Subcutaneous adipose tissue (tissue), 4 donors: ENCODE measurements around the gene ZNF787. TPM values are rescaled to one million over a fixed set of nuclear protein-coding genes. Genes with fewer than 3 reads are reported as not detected.

Experiments used
- small RNA-seq: library from RNA; depleted of rRNA; stranded (forward); fragments of <200 nt; gene quantifications from one replicate; pipeline ENCODE3, GENCODE V24; 2016
- total RNA-seq, 4 donors: library from RNA; depleted of rRNA; stranded (reverse); fragments of >200 nt; gene quantifications; one replicate each; pipeline ENCODE4 v1.1.0, GENCODE V29; 2016
- TF ChIP-seq, protein P1 (sequence below): fragments of 450-650 bp; IDR thresholded peaks from one replicate; pipeline ENCODE4 v1.5.1; 2016; ENCODE audit warnings: low read depth, mild to moderate bottlenecking, control low read depth, antibody characterized with exemption, moderate library complexity

Gene ZNF787
- total RNA-seq, 4 donors from 2014 or later, result 3.6 to 11.7 (median 5.7) TPM

- TF ChIP-seq, protein P1, sequence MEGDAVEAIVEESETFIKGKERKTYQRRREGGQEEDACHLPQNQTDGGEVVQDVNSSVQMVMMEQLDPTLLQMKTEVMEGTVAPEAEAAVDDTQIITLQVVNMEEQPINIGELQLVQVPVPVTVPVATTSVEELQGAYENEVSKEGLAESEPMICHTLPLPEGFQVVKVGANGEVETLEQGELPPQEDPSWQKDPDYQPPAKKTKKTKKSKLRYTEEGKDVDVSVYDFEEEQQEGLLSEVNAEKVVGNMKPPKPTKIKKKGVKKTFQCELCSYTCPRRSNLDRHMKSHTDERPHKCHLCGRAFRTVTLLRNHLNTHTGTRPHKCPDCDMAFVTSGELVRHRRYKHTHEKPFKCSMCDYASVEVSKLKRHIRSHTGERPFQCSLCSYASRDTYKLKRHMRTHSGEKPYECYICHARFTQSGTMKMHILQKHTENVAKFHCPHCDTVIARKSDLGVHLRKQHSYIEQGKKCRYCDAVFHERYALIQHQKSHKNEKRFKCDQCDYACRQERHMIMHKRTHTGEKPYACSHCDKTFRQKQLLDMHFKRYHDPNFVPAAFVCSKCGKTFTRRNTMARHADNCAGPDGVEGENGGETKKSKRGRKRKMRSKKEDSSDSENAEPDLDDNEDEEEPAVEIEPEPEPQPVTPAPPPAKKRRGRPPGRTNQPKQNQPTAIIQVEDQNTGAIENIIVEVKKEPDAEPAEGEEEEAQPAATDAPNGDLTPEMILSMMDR, result no peak
Measured at GRCh38 chr19:56079609-56080008, 41.5 kb downstream of the ZNF787 start.

DNA sequence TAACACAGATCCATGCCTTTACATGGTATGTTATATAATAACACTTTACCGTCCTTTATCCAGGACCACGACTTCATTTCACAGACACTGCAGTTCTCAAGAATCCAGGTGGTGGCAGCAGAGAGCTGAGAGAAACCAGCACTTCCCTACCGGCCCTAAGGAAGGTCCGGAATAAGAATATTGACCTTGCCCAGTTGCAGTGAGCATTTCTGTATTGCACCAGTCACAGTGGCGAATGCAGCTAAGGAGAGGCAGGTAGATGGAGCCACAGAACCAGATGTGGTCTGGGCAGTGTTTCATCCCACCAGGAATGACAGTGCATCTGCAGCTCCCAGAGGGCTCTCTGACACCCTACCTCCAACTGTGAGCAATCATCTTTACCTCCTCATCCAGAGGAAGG lies 44.6 kb downstream of the ZNF787 start:
- TF ChIP-seq, protein P1, result no peak

- TF ChIP-seq, protein P1, result no peak
Measured at GRCh38 chr19:56071151-56071550, 49.9 kb downstream of the ZNF787 start.

DNA sequence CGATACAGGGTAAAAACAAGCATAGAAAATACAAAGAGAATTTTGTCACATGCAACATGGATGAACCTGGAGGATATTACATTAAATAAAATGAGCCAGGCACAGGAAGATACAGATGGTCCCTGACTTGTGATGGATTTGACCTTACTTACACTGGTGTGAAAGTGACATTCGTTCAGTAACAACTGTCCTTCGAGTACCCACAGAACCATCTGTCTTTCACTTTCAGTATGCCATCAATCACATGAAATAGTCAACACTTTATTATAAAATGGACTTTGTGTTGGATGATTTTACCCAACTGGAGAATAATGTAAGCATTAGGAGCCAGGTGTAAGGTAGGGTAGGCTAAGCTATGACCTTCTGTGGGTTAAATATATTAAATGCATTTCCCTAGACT lies 51.5 kb downstream of the ZNF787 start:
- TF ChIP-seq, protein P1, result no peak

- TF ChIP-seq, protein P1, result no peak
Measured at GRCh38 chr19:56066152-56067023, 54.7 kb downstream of the ZNF787 start.

DNA sequence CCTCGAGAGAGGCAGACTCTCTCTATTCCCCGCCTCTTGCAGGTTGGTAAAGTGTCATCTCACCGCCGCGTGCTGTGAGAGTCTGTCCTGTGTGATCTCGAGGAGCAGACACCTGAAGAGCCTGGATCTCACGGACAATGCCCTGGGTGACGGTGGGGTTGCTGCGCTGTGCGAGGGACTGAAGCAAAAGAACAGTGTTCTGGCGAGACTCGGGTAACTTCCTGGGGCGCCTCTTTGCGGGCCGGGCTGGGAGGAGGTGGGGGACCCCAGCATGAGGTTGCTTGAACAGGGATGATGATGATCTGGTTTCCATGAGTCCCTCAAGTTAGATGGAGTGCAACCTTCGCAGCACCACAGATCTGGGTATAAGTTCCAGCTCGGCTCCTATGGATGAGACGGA lies 67.5 kb downstream of the ZNF787 start:
- TF ChIP-seq, protein P1, result no peak

Small RNA genes lying within 50 kb of the gene (small RNA-seq; reads per million reads assigned to genes)
- gene AC024580.2 (not detected), gene RF00019 (0.49 reads per million)

Other genes with a start within 250 kb of the ZNF787 start
- not detected for gene NLRP13, start 189.0 kb downstream of the ZNF787 start, total RNA-seq
- gene NLRP8, start 173.5 kb downstream of the ZNF787 start, total RNA-seq, result not detected
- not detected for gene NLRP5, start 134.5 kb downstream of the ZNF787 start, total RNA-seq
- gene ZNF444, start 20.0 kb upstream of the ZNF787 start, total RNA-seq, result 10 to 100 TPM in 2 of 4 donors, 1 to 10 TPM in 2; 5.4 to 35.6 (median 11.3) TPM
- not detected for gene GALP, start 54.7 kb upstream of the ZNF787 start, total RNA-seq
- gene ZSCAN5B, start 76.5 kb upstream of the ZNF787 start, total RNA-seq, result not detected
- gene ZSCAN5C, start 81.0 kb upstream of the ZNF787 start, total RNA-seq, result not detected
- 1 to 10 TPM in 1 of 4 donors, not detected in 3; 2.3 TPM for gene EDDM13, start 151.5 kb upstream of the ZNF787 start, total RNA-seq
- gene ZSCAN5A, start 193.5 kb upstream of the ZNF787 start, total RNA-seq, result 1 to 10 TPM; 5.9 to 10.0 (median 7.0) TPM